ENCODE results near the gene FLYWCH2.

GRCh38 chr16:2855536-2855935, 27.5 kb upstream of the FLYWCH2 start:
- TF ChIP-seq ZNF18 (CRISPR knock-in tag; IDR thresholded peaks at IDR 0.05; ENCODE audit: insufficient replicate concordance) (no peak), JUN (CRISPR knock-in tag; IDR thresholded peaks at IDR 0.05) (no peak), FOXA1 (IDR thresholded peaks at IDR 0.05) (no peak), FOXA1 (CRISPR knock-in tag; IDR thresholded peaks at IDR 0.05) (no peak), FOXP1 (IDR thresholded peaks at IDR 0.05) (no peak), FOXP1 (CRISPR knock-in tag; IDR thresholded peaks at IDR 0.05) (no peak)

Measured in HepG2 (cell line).